Retinal pigment epithelial cell (primary cell): ENCODE results near the gene FILIP1.
A peak's percentile ranks its signal among the peaks of the same experiment; 100 is the strongest.

Experiments used
- DNase-seq: peaks from one replicate; pipeline ENCODE4 v3.0.0-alpha.2; 2010; ENCODE audit warnings: low read depth
- H3K4me3 ChIP-seq: 2 replicates; pipeline ENCODE4 v1.5.1; 2011; ENCODE audit warnings: mild to moderate bottlenecking, low read length, control low read depth, moderate library complexity
- TF ChIP-seq, protein P1 (sequence below): conservative IDR thresholded peaks from 2 replicates; pipeline ENCODE4 v1.5.1; 2011; ENCODE audit warnings: low read depth, low read length, control low read depth, inconsistent platforms

The FILIP1 gene

DNA sequence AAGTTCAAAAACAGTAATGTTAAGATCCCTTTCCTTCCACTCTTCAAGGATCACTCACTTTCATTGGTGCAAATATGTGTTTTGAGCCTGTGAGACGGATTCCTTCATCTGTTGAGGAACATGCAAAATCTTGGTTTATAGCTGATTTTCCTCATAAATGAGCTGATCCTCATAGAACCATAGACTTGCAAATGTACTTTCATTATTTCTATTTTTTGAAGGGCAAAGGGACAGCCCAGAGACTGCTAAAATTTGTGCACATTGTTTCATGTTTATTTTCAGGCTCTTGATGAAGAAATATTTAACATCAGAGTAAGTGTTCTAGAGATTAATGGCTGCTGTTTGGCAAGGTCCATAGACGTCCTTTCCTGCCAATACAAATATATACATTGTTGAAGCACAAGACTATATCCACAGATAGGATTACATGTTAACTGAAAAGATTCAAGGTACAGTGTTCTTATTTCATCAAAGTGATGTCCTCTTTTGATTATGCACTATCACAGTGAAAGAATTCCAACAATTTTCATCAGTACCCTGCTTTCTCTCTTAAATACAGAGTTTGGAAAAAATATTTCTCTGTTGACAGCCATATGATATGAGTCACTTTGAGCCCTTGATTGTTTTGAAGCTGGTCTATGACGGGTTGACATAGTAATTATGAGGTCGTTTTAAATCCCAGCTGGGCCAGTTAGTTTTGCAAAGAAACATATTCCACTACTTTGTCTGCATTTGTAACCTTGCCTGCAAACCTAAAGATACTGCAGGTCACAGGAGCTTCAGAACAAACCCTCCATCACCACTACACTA, 95.7 kb downstream of the FILIP1 start:
- TF ChIP-seq, protein P1, sequence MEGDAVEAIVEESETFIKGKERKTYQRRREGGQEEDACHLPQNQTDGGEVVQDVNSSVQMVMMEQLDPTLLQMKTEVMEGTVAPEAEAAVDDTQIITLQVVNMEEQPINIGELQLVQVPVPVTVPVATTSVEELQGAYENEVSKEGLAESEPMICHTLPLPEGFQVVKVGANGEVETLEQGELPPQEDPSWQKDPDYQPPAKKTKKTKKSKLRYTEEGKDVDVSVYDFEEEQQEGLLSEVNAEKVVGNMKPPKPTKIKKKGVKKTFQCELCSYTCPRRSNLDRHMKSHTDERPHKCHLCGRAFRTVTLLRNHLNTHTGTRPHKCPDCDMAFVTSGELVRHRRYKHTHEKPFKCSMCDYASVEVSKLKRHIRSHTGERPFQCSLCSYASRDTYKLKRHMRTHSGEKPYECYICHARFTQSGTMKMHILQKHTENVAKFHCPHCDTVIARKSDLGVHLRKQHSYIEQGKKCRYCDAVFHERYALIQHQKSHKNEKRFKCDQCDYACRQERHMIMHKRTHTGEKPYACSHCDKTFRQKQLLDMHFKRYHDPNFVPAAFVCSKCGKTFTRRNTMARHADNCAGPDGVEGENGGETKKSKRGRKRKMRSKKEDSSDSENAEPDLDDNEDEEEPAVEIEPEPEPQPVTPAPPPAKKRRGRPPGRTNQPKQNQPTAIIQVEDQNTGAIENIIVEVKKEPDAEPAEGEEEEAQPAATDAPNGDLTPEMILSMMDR, result no peak
- H3K4me3 ChIP-seq, result no peak overlapping the region
- DNase-seq, result no peak

DNA sequence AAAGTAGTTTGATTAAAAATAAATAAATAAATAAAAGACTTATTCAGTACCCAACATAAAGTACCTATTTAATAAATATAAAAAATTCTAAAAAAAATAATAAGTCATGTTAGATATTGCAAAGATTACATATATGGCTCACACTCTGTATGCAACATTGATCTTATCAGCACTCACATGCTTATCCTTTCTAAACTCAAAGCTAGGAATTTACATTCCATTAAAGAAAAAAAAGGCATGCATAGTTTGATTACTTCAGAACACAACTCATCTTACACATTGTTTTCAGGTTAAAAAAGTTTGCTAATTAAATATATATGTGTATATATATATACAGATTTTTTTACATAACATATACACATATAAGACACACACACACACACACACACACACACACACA, 96.4 kb downstream of the FILIP1 start:
- TF ChIP-seq, protein P1, result no peak
- no peak overlapping the region for H3K4me3 ChIP-seq
- DNase-seq, result no peak

DNA sequence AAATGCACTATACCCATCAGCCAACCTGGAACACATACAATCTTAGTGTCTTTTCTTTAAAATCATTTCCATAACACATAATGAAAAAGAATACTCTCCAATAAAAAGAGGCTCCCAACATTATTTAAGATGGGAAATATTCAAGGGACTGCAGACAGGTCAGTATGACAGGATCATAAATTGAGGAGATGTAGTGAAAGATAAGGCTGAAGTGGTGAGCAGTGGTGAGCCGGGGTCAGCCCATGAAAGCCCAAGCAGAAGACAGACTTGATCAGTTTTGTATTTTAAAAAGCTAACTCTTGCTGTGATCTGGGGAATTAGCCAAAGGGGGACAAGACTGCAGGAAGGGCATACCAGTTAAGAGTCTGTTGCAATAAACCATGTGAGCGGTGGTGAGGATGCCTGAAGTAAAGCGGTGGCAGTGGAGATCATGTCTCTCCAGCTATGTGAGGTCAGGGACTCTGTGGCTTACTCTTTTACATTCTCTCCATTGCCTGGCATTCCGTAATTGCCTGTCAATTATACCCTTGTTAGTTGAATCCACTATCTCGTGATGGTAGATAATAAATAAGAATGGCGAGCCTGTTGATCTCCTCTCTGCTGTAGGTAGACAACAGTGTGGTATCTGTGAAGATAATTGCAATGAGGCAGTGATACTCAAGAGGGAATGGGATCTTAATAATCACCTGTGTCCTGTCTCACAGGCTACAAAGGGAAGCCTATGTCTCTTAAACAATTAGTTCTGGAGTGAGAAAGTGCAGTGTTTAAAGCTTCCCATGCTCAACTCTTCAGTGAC, 97.4 kb downstream of the FILIP1 start:
- peak; percentile 66 for DNase-seq
- TF ChIP-seq, protein P1, result no peak
- H3K4me3 ChIP-seq, result no peak overlapping the region

DNA sequence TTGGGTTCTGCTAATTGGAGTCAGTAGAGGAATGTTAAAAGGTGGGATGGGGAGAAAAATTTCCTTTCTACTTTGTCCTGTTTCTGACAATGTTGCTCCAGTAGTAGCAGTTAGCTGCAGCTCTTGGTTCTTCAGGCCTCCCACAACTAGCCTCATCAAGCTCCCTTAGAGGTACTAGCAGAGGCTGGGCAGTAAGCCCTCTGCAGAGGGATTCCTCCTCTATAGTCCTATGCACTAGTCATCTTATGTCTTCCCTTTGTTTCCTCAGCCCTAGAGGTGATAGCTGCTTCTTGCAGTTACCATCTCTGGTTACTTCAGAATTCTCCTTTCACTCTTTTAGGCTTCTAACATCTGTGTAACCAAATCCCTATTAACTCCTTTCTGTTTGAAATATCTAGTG, 99.8 kb downstream of the FILIP1 start:
- DNase-seq, result no peak
- TF ChIP-seq, protein P1, result no peak
- no peak overlapping the region for H3K4me3 ChIP-seq

- TF ChIP-seq, protein P1, result no peak
- no peak overlapping the region for H3K4me3 ChIP-seq
- DNase-seq, result no peak
These were observed 102.3 kb downstream of the FILIP1 start for GRCh38 chr6:75391276-75391675.

DNA sequence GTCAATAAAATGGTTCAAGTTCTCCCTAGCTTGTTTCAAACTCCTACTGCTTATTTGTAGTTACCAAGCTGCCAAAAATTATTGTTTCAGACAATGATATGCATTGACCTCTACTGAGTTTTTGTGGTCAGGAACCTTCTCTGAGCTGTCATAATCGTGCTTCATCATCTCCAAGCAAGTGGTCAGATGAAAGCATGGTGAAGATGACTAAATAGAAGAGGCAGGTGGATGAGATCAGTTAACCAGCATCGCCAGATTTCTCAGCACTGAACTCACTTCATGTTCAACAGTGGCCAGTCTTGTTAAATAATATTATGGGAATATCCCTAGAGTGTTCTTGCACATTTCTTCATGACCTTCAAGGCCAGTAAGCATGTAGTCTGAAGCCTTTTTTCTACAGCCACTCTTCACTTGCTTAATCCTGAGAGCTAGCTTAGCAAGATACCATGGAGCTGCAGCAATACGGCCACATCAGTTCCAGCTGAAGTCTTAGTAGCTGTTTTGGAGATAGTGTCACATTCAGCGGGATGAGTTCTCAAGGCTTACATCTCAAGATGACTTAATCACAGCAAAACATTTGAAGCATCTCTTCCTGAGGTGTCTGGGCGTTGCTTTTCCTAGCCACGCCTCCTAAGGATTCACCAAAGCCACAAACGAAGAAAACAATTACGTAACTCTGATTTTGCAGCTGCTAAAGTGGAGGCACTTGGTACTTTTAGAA, 107.4 kb downstream of the FILIP1 start:
- no peak for DNase-seq
- TF ChIP-seq, protein P1, result no peak
- no peak overlapping the region for H3K4me3 ChIP-seq
